Smooth muscle cell (in vitro differentiated cells): ENCODE data around the gene TMC1. TPM values are rescaled to one million over a fixed set of nuclear protein-coding genes. Genes with fewer than 3 reads are reported as not detected.

Experiments
- DNase-seq: peaks from one replicate; lab custom pipeline; 2025; ENCODE audit not compliant: unreplicated experiment; lab: John Stamatoyannopoulos, UW
- H2AFZ ChIP-seq: fragments of 200-600 bp; sonication (generic); 2 replicates; pipeline ENCODE4 v1.6.0; 2016; ENCODE audit warnings: antibody characterized with exemption, low read depth, mild to moderate bottlenecking
- H3F3A ChIP-seq: fragments of 200-600 bp; sonication (generic); 2 replicates; pipeline ENCODE4 v1.6.0; 2017; ENCODE audit warnings: antibody characterized with exemption, low read depth
- H3K27ac ChIP-seq: fragments of 200-600 bp; sonication (generic); 2 replicates; pipeline ENCODE4 v1.5.1; 2016; ENCODE audit warnings: low read depth, mild to moderate bottlenecking
- H3K27me3 ChIP-seq: fragments of 200-600 bp; sonication (generic); 2 replicates; pipeline ENCODE4 v1.6.1; 2016; ENCODE audit warnings: low read depth, mild to moderate bottlenecking
- H3K36me3 ChIP-seq: fragments of 200-600 bp; sonication (generic); 2 replicates; pipeline ENCODE4 v1.5.1; 2016; ENCODE audit warnings: low read depth
- H3K4me1 ChIP-seq: fragments of 200-600 bp; sonication (generic); 2 replicates; pipeline ENCODE4 v1.5.1; 2016; ENCODE audit warnings: low read depth
- H3K4me2 ChIP-seq: fragments of 200-600 bp; sonication (generic); 2 replicates; pipeline ENCODE4 v1.6.0; 2016; ENCODE audit warnings: mild to moderate bottlenecking
- H3K4me3 ChIP-seq: fragments of 200-600 bp; sonication (generic); 2 replicates; pipeline ENCODE4 v1.5.1; 2016; ENCODE audit warnings: mild to moderate bottlenecking
- H3K79me2 ChIP-seq: fragments of 200-600 bp; sonication (generic); 2 replicates; pipeline ENCODE4 v1.6.0; 2016; ENCODE audit warnings: low read depth, mild to moderate bottlenecking
- H3K9ac ChIP-seq: fragments of 200-600 bp; sonication (generic); 2 replicates; pipeline ENCODE4 v1.6.0; 2016; ENCODE audit warnings: low read depth
- H3K9me3 ChIP-seq: fragments of 200-600 bp; sonication (generic); replicated peaks from 2 replicates; pipeline ENCODE4 v1.5.1; 2016; ENCODE audit warnings: low read depth
- H4K20me1 ChIP-seq: fragments of 200-600 bp; sonication (generic); 2 replicates; pipeline ENCODE4 v1.6.0; 2016; ENCODE audit warnings: low read depth
- CTCF ChIP-seq: fragments of 200-600 bp; sonication (generic); IDR thresholded peaks from 2 replicates; pipeline ENCODE4 v1.5.1; 2017; ENCODE audit warnings: borderline replicate concordance, mild to moderate bottlenecking, antibody characterized with exemption; ENCODE audit not compliant: insufficient read depth, poor library complexity, severe bottlenecking
- WGBS: methylation state at CpG from one replicate; pipeline ENCODE4 v1.1.7; 2016; ENCODE audit warnings: low lambda C conversion rate; 5-methylcytosine and 5-hydroxymethylcytosine counted together
- polyA plus RNA-seq: library from polyadenylated mRNA; unstranded; fragments of >200 nt; fragmentation: Nextera tagmentation; extraction: Ambion mirVana; gene quantifications from 2 replicates; pipeline ENCODE4 v1.2.1, GENCODE V29; 2016
- total RNA-seq: library from RNA; depleted of rRNA; stranded (reverse); fragments of >200 nt; gene quantifications from 2 replicates; pipeline ENCODE4 v1.2.3, GENCODE V29; 2014

TMC1 gene
- total and polyA plus RNA-seq, 2 experiments from 2014 or later: not detected

GRCh38 chr9:72823971-72824370 is 302.6 kb downstream of the TMC1 start:
- no peak for DNase-seq
- no peak overlapping the region for H3K4me3 ChIP-seq
- no peaks in the 10 kb centered on the region for H3K79me2 ChIP-seq
- no peaks in the 10 kb centered on the region for H3K27me3 ChIP-seq
- H3K4me2 ChIP-seq: no peak overlapping the region
- no peak for TF ChIP-seq CTCF
- WGBS: 82% methylated on average over 5 of the region's 5 CpGs
- H3K9ac ChIP-seq: no peak overlapping the region
- H3K4me1 ChIP-seq: peaks cover 3% of the 10 kb centered on the region
- no peaks in the 10 kb centered on the region for H3K9me3 ChIP-seq
- no peaks in the 10 kb centered on the region for H3F3A ChIP-seq
- H3K36me3 ChIP-seq: no peaks in the 10 kb centered on the region
- no peak overlapping the region for H3K27ac ChIP-seq
- no peak overlapping the region for H2AFZ ChIP-seq
- H4K20me1 ChIP-seq: no peaks in the 10 kb centered on the region

GRCh38 chr9:72826996-72827949 is 305.9 kb downstream of the TMC1 start:
- no peak for DNase-seq
- Histone ChIP-seq H3K4me2 (no peak overlapping the region), H3K27me3 (no peaks in the 10 kb centered on the region), H3K4me1 (peaks cover 3% of the 10 kb centered on the region), H3K9ac (no peak overlapping the region), H3F3A (no peaks in the 10 kb centered on the region), H3K4me3 (no peak overlapping the region), H3K36me3 (no peaks in the 10 kb centered on the region), H3K79me2 (no peaks in the 10 kb centered on the region), H3K27ac (no peak overlapping the region), H4K20me1 (no peaks in the 10 kb centered on the region), H2AFZ (peak overlapping the region; percentile 57), H3K9me3 (no peaks in the 10 kb centered on the region)
- 72% methylated on average over 7 of the region's 7 CpGs for WGBS
- no peak for TF ChIP-seq CTCF

DNA sequence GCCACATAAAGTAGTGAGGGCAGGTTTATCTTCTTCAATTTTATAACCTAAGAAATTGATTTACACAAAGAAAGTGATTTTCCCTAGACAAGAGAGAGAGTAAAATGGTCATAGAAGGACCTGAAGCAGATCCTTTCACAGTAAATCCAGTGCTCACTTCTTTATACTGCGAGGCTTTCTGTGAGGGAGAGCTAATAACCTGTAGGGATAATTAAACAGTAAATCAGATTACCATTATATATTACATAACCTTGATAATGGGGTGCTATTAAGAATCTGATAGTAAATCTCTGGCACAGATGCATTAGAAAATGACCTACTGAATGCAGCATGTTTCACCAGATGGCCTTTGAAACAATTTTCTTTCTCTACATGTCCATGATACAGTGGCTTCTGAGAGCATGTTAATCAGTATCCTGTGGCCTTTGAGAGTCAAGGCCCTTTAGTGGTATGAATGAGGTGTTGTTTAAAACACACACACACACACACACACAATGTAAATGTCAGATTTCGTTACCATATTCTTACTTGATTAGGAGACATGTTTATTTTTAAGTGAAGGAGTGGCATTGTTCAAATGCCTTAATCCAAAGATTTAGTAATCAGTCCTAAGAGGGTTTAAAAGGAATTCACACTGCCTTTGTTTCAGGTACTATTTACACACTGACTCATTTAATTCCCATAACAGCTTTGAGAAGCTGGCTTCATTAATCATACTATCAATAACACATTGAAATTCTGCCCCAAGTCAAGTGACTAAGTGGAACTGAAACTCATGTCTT is 306.7 kb downstream of the TMC1 start:
- Histone ChIP-seq H3K4me3 (no peak overlapping the region), H3K4me1 (no peaks in the 10 kb centered on the region), H2AFZ (no peak overlapping the region), H3K4me2 (no peak overlapping the region), H3K79me2 (no peaks in the 10 kb centered on the region), H3K36me3 (no peaks in the 10 kb centered on the region), H3F3A (no peaks in the 10 kb centered on the region), H4K20me1 (no peaks in the 10 kb centered on the region), H3K9ac (no peak overlapping the region), H3K9me3 (no peaks in the 10 kb centered on the region), H3K27ac (no peak overlapping the region), H3K27me3 (no peaks in the 10 kb centered on the region)
- DNase-seq: no peak
- 79% methylated on average over 2 of the region's 2 CpGs for WGBS
- TF ChIP-seq CTCF: no peak
